Neural progenitor cell (in vitro differentiated cells): Measurements from ENCODE around the gene PDIA2.

Experiments used
- EZH2phosphoT487 ChIP-seq: fragments of 200-600 bp; sonication (generic); IDR thresholded peaks from 2 replicates; pipeline ENCODE4 v1.6.1; 2017; ENCODE audit warnings: antibody characterized with exemption
- TF ChIP-seq, protein P1 (sequence below): fragments of 200-600 bp; sonication (generic); IDR thresholded peaks from 2 replicates; pipeline ENCODE4 v1.5.1; 2017; ENCODE audit warnings: antibody characterized with exemption, mild to moderate bottlenecking

GRCh38 chr16:249431-249830, 33.5 kb upstream of the PDIA2 start:
- TF ChIP-seq, protein P1, sequence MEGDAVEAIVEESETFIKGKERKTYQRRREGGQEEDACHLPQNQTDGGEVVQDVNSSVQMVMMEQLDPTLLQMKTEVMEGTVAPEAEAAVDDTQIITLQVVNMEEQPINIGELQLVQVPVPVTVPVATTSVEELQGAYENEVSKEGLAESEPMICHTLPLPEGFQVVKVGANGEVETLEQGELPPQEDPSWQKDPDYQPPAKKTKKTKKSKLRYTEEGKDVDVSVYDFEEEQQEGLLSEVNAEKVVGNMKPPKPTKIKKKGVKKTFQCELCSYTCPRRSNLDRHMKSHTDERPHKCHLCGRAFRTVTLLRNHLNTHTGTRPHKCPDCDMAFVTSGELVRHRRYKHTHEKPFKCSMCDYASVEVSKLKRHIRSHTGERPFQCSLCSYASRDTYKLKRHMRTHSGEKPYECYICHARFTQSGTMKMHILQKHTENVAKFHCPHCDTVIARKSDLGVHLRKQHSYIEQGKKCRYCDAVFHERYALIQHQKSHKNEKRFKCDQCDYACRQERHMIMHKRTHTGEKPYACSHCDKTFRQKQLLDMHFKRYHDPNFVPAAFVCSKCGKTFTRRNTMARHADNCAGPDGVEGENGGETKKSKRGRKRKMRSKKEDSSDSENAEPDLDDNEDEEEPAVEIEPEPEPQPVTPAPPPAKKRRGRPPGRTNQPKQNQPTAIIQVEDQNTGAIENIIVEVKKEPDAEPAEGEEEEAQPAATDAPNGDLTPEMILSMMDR = no peak
- TF ChIP-seq EZH2phosphoT487 = no peak
